WTC11 (cell line): ENCODE measurements around the gene RNF121. TPM values are rescaled to one million over a fixed set of nuclear protein-coding genes. Genes with fewer than 3 reads are reported as not detected.

Experiments
- ATAC-seq: fragments of 200-7000 bp; cut with Tn5 transposase; 2 replicates; pipeline ENCODE4 v1.10.0; 2021; ENCODE audit warnings: mild to moderate bottlenecking, moderate library complexity
- CTCF ChIA-PET: fragments of 300-600 bp; sonication (Branson Sonifier 250); formaldehyde crosslinking; loops from one replicate; lab custom pipeline; 2021; ENCODE audit warnings: antibody characterized with exemption; lab: Charles Lee
- POLR2A ChIA-PET: fragments of 350-600 bp; sonication (Branson Sonifier 250); formaldehyde crosslinking; loops from one replicate; lab custom pipeline; 2021; ENCODE audit warnings: antibody characterized with exemption; lab: Charles Lee
- DNase-seq: peaks from one replicate; pipeline ENCODE4 v3.0.0; 2021; ENCODE audit warnings: low spot score
- H3K27ac Mint-ChIP-seq: 2 replicates; pipeline ENCODE4 v1.8.0; 2021; ENCODE audit warnings: mixed read lengths
- H3K27me3 Mint-ChIP-seq: 2 replicates; pipeline ENCODE4 v1.8.0; 2021; ENCODE audit warnings: low read depth, mild to moderate bottlenecking, moderate library complexity, mixed read lengths
- H3K36me3 Mint-ChIP-seq: 2 replicates; pipeline ENCODE4 v1.8.0; 2021; ENCODE audit warnings: mixed read lengths
- H3K4me1 Mint-ChIP-seq: 2 replicates; pipeline ENCODE4 v1.8.0; 2022; ENCODE audit warnings: mixed read lengths
- H3K4me3 Mint-ChIP-seq: 2 replicates; pipeline ENCODE4 v1.8.0; 2021; ENCODE audit warnings: mild to moderate bottlenecking, moderate library complexity, mixed read lengths
- H3K9me3 Mint-ChIP-seq: 2 replicates; pipeline ENCODE4 v1.8.0; 2021; ENCODE audit warnings: mixed read lengths
- ATF1 ChIP-seq: sonication (generic); formaldehyde crosslinking; IDR thresholded peaks from 2 replicates; pipeline ENCODE4 v1.8.1; 2023; ENCODE audit warnings: mild to moderate bottlenecking, moderate library complexity, missing genetic modification reagents
- CBFB ChIP-seq: sonication (generic); formaldehyde crosslinking; IDR thresholded peaks from 2 replicates; pipeline ENCODE4 v1.8.1; 2022; ENCODE audit warnings: mild to moderate bottlenecking, low read depth, missing genetic modification reagents
- CREB1 ChIP-seq: sonication (generic); formaldehyde crosslinking; IDR thresholded peaks from 2 replicates; pipeline ENCODE4 v1.8.0; 2023; ENCODE audit warnings: mild to moderate bottlenecking, missing genetic modification reagents
- CTCF ChIP-seq: fragments of 200-600 bp; IDR thresholded peaks from 2 replicates; pipeline ENCODE4 v1.8.0; 2022; ENCODE audit warnings: antibody characterized with exemption
- ETV6 ChIP-seq: sonication (generic); formaldehyde crosslinking; IDR thresholded peaks from 2 replicates; pipeline ENCODE4 v1.8.1; 2022; ENCODE audit warnings: mild to moderate bottlenecking, missing genetic modification reagents
- FOXK1 ChIP-seq: sonication (generic); formaldehyde crosslinking; IDR thresholded peaks from 2 replicates; pipeline ENCODE4 v1.8.0; 2022; ENCODE audit warnings: mild to moderate bottlenecking, moderate library complexity, missing genetic modification reagents
- GRHL2 ChIP-seq: fragments of 250-450 bp; sonication (Bioruptor Pico); IDR thresholded peaks from 2 replicates; pipeline ENCODE4 v1.8.0; 2022; ENCODE audit warnings: mild to moderate bottlenecking, moderate library complexity; ENCODE audit not compliant: insufficient replicate concordance, severe bottlenecking
- NFATC4 ChIP-seq: fragments of 250-450 bp; sonication (Bioruptor Pico); IDR thresholded peaks from 2 replicates; pipeline ENCODE4 v1.9.0; 2021; ENCODE audit warnings: mild to moderate bottlenecking
- NFE2L1 ChIP-seq: sonication (generic); formaldehyde crosslinking; IDR thresholded peaks from 2 replicates; pipeline ENCODE4 v1.8.1; 2023; ENCODE audit warnings: missing genetic modification reagents
- NR2C2 ChIP-seq: sonication (generic); formaldehyde crosslinking; IDR thresholded peaks from 2 replicates; pipeline ENCODE4 v1.8.0; 2022; ENCODE audit warnings: mild to moderate bottlenecking, missing genetic modification reagents
- PREB ChIP-seq: sonication (generic); formaldehyde crosslinking; IDR thresholded peaks from 2 replicates; pipeline ENCODE4 v1.8.1; 2022; ENCODE audit warnings: mild to moderate bottlenecking, missing genetic modification reagents, moderate library complexity, borderline replicate concordance
- SMAD3 ChIP-seq: sonication (generic); formaldehyde crosslinking; IDR thresholded peaks from 2 replicates; pipeline ENCODE4 v1.8.0; 2022; ENCODE audit warnings: missing genetic modification reagents, mild to moderate bottlenecking, borderline replicate concordance
- SOX15 ChIP-seq: fragments of 250-450 bp; sonication (Bioruptor Pico); IDR thresholded peaks from 2 replicates; pipeline ENCODE4 v1.9.0; 2021; ENCODE audit warnings: mild to moderate bottlenecking
- USF1 ChIP-seq: sonication (generic); formaldehyde crosslinking; IDR thresholded peaks from 2 replicates; pipeline ENCODE4 v1.8.0; 2022; ENCODE audit warnings: mild to moderate bottlenecking, missing genetic modification reagents
- ZMAT4 ChIP-seq: fragments of 250-450 bp; sonication (Bioruptor Pico); IDR thresholded peaks from 2 replicates; pipeline ENCODE4 v1.9.0; 2021; ENCODE audit warnings: mild to moderate bottlenecking
- ZNF121 ChIP-seq: sonication (generic); formaldehyde crosslinking; IDR thresholded peaks from 2 replicates; pipeline ENCODE4 v1.8.0; 2023; ENCODE audit warnings: missing genetic modification reagents
- ZNF232 ChIP-seq: sonication (generic); formaldehyde crosslinking; IDR thresholded peaks from 2 replicates; pipeline ENCODE4 v1.8.0; 2022; ENCODE audit warnings: mild to moderate bottlenecking, missing genetic modification reagents
- ZNF263 ChIP-seq: sonication (generic); formaldehyde crosslinking; IDR thresholded peaks from 2 replicates; pipeline ENCODE4 v1.8.1; 2022; ENCODE audit warnings: low read depth, mild to moderate bottlenecking, moderate library complexity, missing genetic modification reagents
- ZNF396 ChIP-seq: fragments of 250-450 bp; sonication (Bioruptor Pico); IDR thresholded peaks from 2 replicates; pipeline ENCODE4 v1.8.0; 2021; ENCODE audit warnings: mild to moderate bottlenecking, moderate library complexity, borderline replicate concordance
- ZNF532 ChIP-seq: fragments of 250-450 bp; sonication (Bioruptor Pico); IDR thresholded peaks from 2 replicates; pipeline ENCODE4 v1.9.0; 2021; ENCODE audit warnings: mild to moderate bottlenecking, borderline replicate concordance
- ZSCAN18 ChIP-seq: fragments of 250-450 bp; sonication (Bioruptor Pico); IDR thresholded peaks from 2 replicates; pipeline ENCODE4 v2.1.2; 2022; ENCODE audit warnings: mild to moderate bottlenecking, moderate library complexity
- total RNA-seq: library from RNA; stranded (reverse); gene quantifications from 3 replicates; pipeline ENCODE4 v1.2.3, GENCODE V29; 2021

RNF121 gene
- total RNA-seq, 1 experiment from 2014 or later, result 40.2 TPM

GRCh38 chr11:72015511-72016061, 86.7 kb downstream of the RNF121 start:
- H3K36me3 Mint-ChIP-seq, result peaks cover 73% of the 10 kb centered on the region
- H3K9me3 Mint-ChIP-seq, result no peaks in the 10 kb centered on the region
- no peak overlapping the region for H3K4me3 Mint-ChIP-seq
- ATAC-seq (peak; percentile 62), DNase-seq (peak; percentile 63)
- H3K27ac Mint-ChIP-seq, result no peak overlapping the region
- ChIA-PET CTCF (interaction anchor here (0.8 to 3.6 kb wide), 11 partner anchors 9 to 128 kb away, joined by 3 to 47 read pairs (median 6); no protein-coding TSS in a partner anchor), POLR2A (interaction anchor here (0.8 to 0.9 kb wide), 2 partner anchors 16 to 52 kb away, joined by 3 read pairs; no protein-coding TSS in a partner anchor)
- no peaks in the 10 kb centered on the region for H3K27me3 Mint-ChIP-seq
- H3K4me1 Mint-ChIP-seq, result no peaks in the 10 kb centered on the region
- TF ChIP-seq CBFB (CRISPR knock-in tag), result no peak
- TF ChIP-seq ZSCAN18 (CRISPR knock-in tag), result no peak
- TF ChIP-seq CREB1 (CRISPR knock-in tag), result no peak
- peak; percentile 57 for TF ChIP-seq ZNF121
- 0 out of 2 replicates have a peak, but pooled peaks have one; percentile 25 for TF ChIP-seq CTCF

- POLR2A ChIA-PET, result no interaction called here
- no peak for DNase-seq
- H3K27me3 Mint-ChIP-seq, result no peaks in the 10 kb centered on the region
- no peaks in the 10 kb centered on the region for H3K4me1 Mint-ChIP-seq
- CTCF ChIA-PET, result interaction anchor here (1.5 kb wide), 1 partner anchor 73 kb away, joined by 5 read pairs; no protein-coding TSS in a partner anchor
- H3K27ac Mint-ChIP-seq, result no peak overlapping the region
- H3K9me3 Mint-ChIP-seq, result no peaks in the 10 kb centered on the region
- H3K36me3 Mint-ChIP-seq, result peaks cover 87% of the 10 kb centered on the region
- no peak for ATAC-seq
- H3K4me3 Mint-ChIP-seq, result no peak overlapping the region
- TF ChIP-seq NR2C2 (CRISPR knock-in tag) (no peak), ZNF532 (no peak), GRHL2 (CRISPR knock-in tag) (no peak), SOX15 (no peak), NFE2L1 (CRISPR knock-in tag) (no peak), CREB1 (CRISPR knock-in tag) (no peak), CBFB (CRISPR knock-in tag) (no peak), ATF1 (CRISPR knock-in tag) (no peak), NFATC4 (CRISPR knock-in tag) (no peak), ZNF232 (CRISPR knock-in tag) (no peak), ETV6 (CRISPR knock-in tag) (no peak), USF1 (CRISPR knock-in tag) (no peak), ZNF396 (CRISPR knock-in tag) (no peak), FOXK1 (CRISPR knock-in tag) (no peak), ZNF263 (CRISPR knock-in tag) (no peak), ZMAT4 (no peak), SMAD3 (CRISPR knock-in tag) (no peak), PREB (no peak)
These were observed 89.3 kb downstream of the RNF121 start for GRCh38 chr11:72018171-72018570.
